ENCODE results near the gene NYNRIN.

Gene NYNRIN

DNA sequence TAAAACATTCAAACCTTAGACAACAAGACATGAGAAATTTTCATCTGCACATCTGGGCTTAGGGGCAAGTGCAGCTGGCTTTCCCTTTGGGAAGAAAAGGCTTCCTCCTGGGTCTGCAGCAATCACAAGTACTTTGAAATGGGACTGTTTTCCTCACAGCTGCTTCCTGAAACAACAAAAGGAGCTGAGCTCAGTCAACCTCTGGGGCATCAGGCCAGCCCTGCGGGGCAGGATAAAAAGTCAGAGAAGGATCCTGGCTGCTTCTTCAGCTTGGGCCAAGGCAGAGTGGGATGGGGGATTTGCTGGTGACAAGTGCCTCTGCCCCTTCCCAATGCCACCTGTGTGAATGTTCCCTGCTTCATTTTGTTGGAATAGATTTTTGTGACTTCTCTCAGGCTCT is 59.9 kb downstream of the NYNRIN start:
- DNase-seq: no peak

DNA sequence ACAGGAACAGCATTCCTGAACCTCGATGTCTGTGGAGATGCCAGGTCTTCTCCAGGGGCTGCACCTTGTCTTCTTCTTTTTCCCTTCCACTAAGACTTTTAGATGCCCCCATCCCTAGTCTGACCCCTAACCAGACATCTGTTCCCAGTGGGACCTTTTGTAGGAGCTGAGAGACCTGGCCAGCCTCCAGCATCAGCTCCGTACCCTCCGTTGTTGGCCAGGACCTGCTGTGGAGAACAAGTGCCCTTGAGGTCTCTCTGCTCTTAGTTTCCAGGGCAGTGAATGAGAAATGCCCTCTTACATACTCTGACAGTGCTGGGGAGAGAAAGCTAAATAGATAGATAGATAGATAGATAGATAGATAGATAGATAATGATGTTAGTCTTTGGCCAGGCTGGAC is 60.5 kb downstream of the NYNRIN start:
- no peak for DNase-seq

DNA sequence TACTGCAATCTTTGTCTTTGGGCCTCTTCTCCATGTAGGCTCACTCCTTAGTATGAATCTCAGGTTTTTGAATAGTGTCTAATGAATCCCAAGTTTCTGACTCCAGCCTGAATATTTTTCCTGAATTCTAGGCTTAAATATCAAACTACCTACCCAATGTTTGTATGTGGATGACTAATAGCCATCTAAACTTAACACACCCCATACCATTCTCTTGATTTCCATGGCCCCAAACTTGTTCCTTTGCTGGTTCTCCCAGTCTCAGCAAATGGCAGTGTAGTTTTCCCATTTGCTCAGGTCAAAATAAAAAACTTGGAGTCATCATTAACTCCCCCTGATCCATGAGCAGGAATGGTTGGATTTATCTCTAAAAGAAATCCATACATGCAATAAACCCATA is 62.5 kb downstream of the NYNRIN start:
- DNase-seq: no peak

DNA sequence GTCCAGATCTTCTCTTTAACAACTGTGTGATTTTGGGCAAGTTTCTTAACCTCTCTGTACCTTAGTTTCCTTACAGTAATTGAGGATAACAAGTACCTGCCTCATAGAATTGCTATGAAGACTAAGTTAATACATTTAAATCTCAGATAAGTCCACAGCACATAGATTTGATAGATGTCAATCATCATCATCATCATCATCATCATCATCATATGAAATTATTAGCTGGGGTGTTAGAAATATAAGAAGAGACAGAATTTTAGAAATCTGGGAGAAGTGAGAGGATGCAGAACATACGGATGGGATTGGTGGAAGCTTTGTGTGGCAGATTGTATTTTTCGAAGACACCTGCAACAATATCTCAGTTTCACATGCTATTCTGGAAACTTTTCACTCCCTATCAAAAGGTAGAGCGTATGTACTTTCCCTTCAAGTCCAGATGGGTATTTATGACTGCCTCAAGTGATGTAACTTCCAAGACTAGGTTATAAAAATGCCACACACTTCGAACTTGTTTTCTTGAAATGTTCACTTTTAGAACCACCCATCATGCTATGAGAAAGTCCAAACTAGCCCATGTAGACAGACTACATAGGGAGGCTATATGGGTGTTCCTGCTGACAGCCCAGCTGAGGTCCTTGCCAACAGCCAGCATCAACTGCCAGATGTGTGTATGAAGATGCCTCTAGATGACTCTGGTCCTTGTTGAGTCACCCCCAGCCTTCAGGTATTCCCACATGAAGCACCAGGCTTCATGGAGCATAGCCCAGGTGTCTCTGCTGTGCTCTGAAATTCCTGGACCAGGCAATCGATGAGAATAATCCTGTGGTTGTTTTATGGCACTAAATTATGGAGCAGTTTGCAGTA is 64.4 kb downstream of the NYNRIN start:
- DNase-seq: no peak

DNA sequence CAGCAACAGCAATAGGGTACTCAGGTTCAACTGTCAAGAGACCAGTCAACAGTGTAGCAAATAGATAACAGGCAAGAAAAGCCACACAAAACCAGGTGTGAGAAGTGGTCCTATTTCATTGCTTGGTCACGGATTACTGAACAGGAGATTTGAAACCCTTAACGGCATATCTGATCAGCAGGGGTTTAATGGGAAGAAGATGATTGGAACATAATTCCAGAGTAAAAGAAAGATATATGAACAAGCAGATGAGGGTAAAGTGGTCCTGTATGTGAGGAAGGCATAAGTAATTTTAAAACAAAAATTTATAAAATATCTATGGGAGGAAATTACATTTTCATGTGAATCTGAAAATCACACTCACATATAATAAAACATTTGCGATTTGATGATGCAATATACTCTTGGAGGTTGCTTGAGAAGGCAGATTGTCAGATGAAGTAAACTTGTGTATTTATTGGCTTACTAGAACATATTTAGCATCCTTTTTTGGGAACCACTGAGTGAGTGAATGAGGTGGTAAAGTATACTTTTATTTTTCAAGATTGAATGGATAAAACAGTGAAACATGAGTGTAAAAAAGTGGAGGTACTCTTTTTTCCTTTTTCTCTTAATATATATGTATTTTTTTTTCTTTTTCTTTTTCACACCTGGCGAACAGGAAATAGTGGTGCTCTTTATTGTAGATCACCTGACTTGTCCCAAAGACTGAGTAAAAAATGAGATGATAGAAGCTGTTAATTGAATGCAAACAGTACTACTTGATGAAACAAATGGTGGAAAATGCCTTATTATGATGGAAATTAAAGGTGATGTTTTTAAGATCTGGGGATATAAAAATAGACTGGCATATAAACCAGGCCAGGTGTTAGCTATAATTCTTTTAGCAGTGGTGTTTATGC is 65.3 kb downstream of the NYNRIN start:
- DNase-seq: no peak

- no peak for DNase-seq
These were observed 66.6 kb downstream of the NYNRIN start for GRCh38 chr14:24465368-24465767.

- DNase-seq: no peak
These were observed 67.0 kb downstream of the NYNRIN start for GRCh38 chr14:24465805-24466204.

Data from T-helper 2 cell (primary cell).